Right cardiac atrium (tissue), 5 donors: Measurements from ENCODE around the gene BAHCC1. TPM values are rescaled to one million over a fixed set of nuclear protein-coding genes. Genes with fewer than 3 reads are reported as not detected.
A peak's percentile ranks its signal among the peaks of the same experiment; 100 is the strongest.

ENCODE experiments used
- ATAC-seq, 2 donors: fragments of 200-7000 bp; cut with Tn5 transposase; one replicate each; pipeline versions ENCODE4 v1.8.0 to v1.9.1; 2020; ENCODE audit warnings: moderate library complexity in 2 of 2, mild to moderate bottlenecking in 1 of 2
- DNase-seq, 3 donors: peaks; one replicate each; pipeline ENCODE4 v3.0.0-alpha.2; 2020
- H3K27ac ChIP-seq: one replicate; pipeline ENCODE4 v1.5.1; 2013; ENCODE audit warnings: mild to moderate bottlenecking, low read length, control low read depth, moderate library complexity
- H3K27me3 ChIP-seq: one replicate; pipeline ENCODE4 v1.6.1; 2013; ENCODE audit not compliant: control insufficient read depth, insufficient read depth
- H3K4me1 ChIP-seq: one replicate; pipeline ENCODE4 v1.6.1; 2013; ENCODE audit warnings: low read length; ENCODE audit not compliant: control insufficient read depth, insufficient read depth
- H3K4me3 ChIP-seq: one replicate; pipeline ENCODE4 v1.5.1; 2013; ENCODE audit warnings: low read length, control low read depth
- H3K9me3 ChIP-seq: one replicate; pipeline ENCODE4 v1.6.1; 2013; ENCODE audit warnings: low read length; ENCODE audit not compliant: control insufficient read depth
- WGBS: extraction: QIAGEN DNeasy Blood & Tissue Kit; methylation state at CpG from one replicate; pipeline ENCODE4 v1.1.7; 2013; 5-methylcytosine and 5-hydroxymethylcytosine counted together
- intact Hi-C, 4 donors: fragments of 100-400 bp; cut with DNase I; formaldehyde crosslinking; loops; one replicate each; pipeline versions ENCODE4 v1.11.0 to v1.14.0; 2022 to 2023
- polyA plus RNA-seq: library from polyadenylated mRNA; stranded (reverse); fragments of 200-250 nt; gene quantifications from one replicate; pipeline ENCODE4 v1.2.3, GENCODE V29; 2013
- total RNA-seq, 4 donors: library from RNA; stranded (reverse); fragmentation: NEBNext Ultra II Directional; extraction: Animal tissue kit (Norgen Biotek cat#: 25700); gene quantifications; one replicate each; pipeline ENCODE4 v1.2.1, GENCODE V29; 2021
- donor health status: healthy with polysubstance abuse.
- donor health status: DM: no; HTN: yes; CAD: no.
- donor health status: DM: no; HTN: no; CAD: no.
- donor health status: DM: no; HTN: yes; CAD: no; lungs with severe emphysema.
- donor health status: DM: yes; HTN: yes; CAD: no.

The BAHCC1 gene
- total and polyA plus RNA-seq, 5 donors, result 8.3 to 12.8 (median 8.7) TPM

- DNase-seq, result no peak
- no peaks in the 10 kb centered on the region for H3K9me3 ChIP-seq
- no peak overlapping the region for H3K4me3 ChIP-seq
- no peak for ATAC-seq
- 92% methylated on average over 7 of the region's 7 CpGs for WGBS
- H3K27me3 ChIP-seq, result no peaks in the 10 kb centered on the region
- intact Hi-C loops, result loop anchor here in 1 of 4 donors (10.0 kb wide), 1 partner anchor 52 kb away; no protein-coding TSS in a partner anchor
- peaks cover 8% of the 10 kb centered on the region for H3K4me1 ChIP-seq
- H3K27ac ChIP-seq, result no peak overlapping the region
Measured at GRCh38 chr17:81477173-81477572, 81.9 kb downstream of the BAHCC1 start.

GRCh38 chr17:81478119-81478518, 82.9 kb downstream of the BAHCC1 start:
- intact Hi-C loops, result loop anchor here in 1 of 4 donors (10.0 kb wide), 1 partner anchor 53 kb away; no protein-coding TSS in a partner anchor
- 92% methylated on average over 20 of the region's 20 CpGs for WGBS

GRCh38 chr17:81479175-81480071, 84.2 kb downstream of the BAHCC1 start:
- DNase-seq, result peak in 1 of 3 donors; percentile 75
- H3K9me3 ChIP-seq, result no peaks in the 10 kb centered on the region
- no peak overlapping the region for H3K27ac ChIP-seq
- intact Hi-C loops, result loop anchor here (5.0 to 10.0 kb wide), 6 partner anchors 55 to 222 kb away; partner anchors contain the start of genes BAHCC1 (in 1 of the 4) and SLC38A10 (in 1 of the 4)
- H3K4me3 ChIP-seq, result no peak overlapping the region
- H3K4me1 ChIP-seq, result peaks cover 12% of the 10 kb centered on the region
- H3K27me3 ChIP-seq, result no peaks in the 10 kb centered on the region
- no peak for ATAC-seq
- 87% methylated on average over 20 of the region's 20 CpGs for WGBS

More at GRCh38 chr17:81478119-81478518, 82.9 kb downstream of the BAHCC1 start:
- no peak overlapping the region for H3K4me3 ChIP-seq
- H3K4me1 ChIP-seq, result peaks cover 8% of the 10 kb centered on the region
- no peak for ATAC-seq
- no peak overlapping the region for H3K27ac ChIP-seq
- DNase-seq, result peak in 1 of 3 donors; percentile 48
- H3K9me3 ChIP-seq, result no peaks in the 10 kb centered on the region
- no peaks in the 10 kb centered on the region for H3K27me3 ChIP-seq

- DNase-seq (peak; percentile 69 to 76 (median 75)), ATAC-seq (peak; percentile 1 to 21)
- Histone ChIP-seq H3K4me1 (peaks cover 12% of the 10 kb centered on the region), H3K9me3 (no peaks in the 10 kb centered on the region), H3K27ac (no peak overlapping the region), H3K4me3 (no peak overlapping the region), H3K27me3 (no peaks in the 10 kb centered on the region)
- intact Hi-C loops, result loop anchor here (5.0 kb wide), 5 partner anchors 58 to 223 kb away; partner anchors contain the start of genes BAHCC1 (in 1 of the 4) and SLC38A10 (in 1 of the 4)
- 53% methylated on average over 21 of the region's 21 CpGs for WGBS
Measured at GRCh38 chr17:81480140-81481072, 85.1 kb downstream of the BAHCC1 start.

GRCh38 chr17:81481073-81481799, 86.0 kb downstream of the BAHCC1 start:
- no peak overlapping the region for H3K27ac ChIP-seq
- intact Hi-C loops, result loop anchor here (5.0 kb wide), 5 partner anchors 59 to 224 kb away; partner anchors contain the start of genes BAHCC1 (in 1 of the 4) and SLC38A10 (in 1 of the 4)
- DNase-seq (peak; percentile 84 to 94 (median 93)), ATAC-seq (peak; percentile 80 to 82)
- H3K4me3 ChIP-seq, result peak overlapping the region; percentile 50
- 7% methylated on average over 94 of the region's 94 CpGs for WGBS
- H3K27me3 ChIP-seq, result no peaks in the 10 kb centered on the region
- H3K9me3 ChIP-seq, result no peaks in the 10 kb centered on the region
- H3K4me1 ChIP-seq, result peaks cover 12% of the 10 kb centered on the region

- 73% methylated on average over 18 of the region's 18 CpGs for WGBS
- intact Hi-C loops, result loop anchor here (5.0 kb wide), 5 partner anchors 60 to 225 kb away; partner anchors contain the start of genes BAHCC1 (in 1 of the 4) and SLC38A10 (in 1 of the 4)
Measured at GRCh38 chr17:81481815-81482505, 86.7 kb downstream of the BAHCC1 start.

GRCh38 chr17:81482673-81483072, 87.4 kb downstream of the BAHCC1 start:
- Histone ChIP-seq H3K4me3 (no peak overlapping the region), H3K9me3 (no peaks in the 10 kb centered on the region), H3K27me3 (no peaks in the 10 kb centered on the region), H3K4me1 (peaks cover 12% of the 10 kb centered on the region), H3K27ac (no peak overlapping the region)
- intact Hi-C loops, result loop anchor here (5.0 kb wide), 5 partner anchors 60 to 225 kb away; partner anchors contain the start of genes BAHCC1 (in 1 of the 4) and SLC38A10 (in 1 of the 4)
- no peak for ATAC-seq
- 81% methylated on average over 11 of the region's 11 CpGs for WGBS
- DNase-seq, result peak in 1 of 3 donors; percentile 60

More at GRCh38 chr17:81481815-81482505, 86.7 kb downstream of the BAHCC1 start:
- Histone ChIP-seq H3K4me1 (peaks cover 12% of the 10 kb centered on the region), H3K4me3 (peak overlapping the region; percentile 50), H3K27me3 (no peaks in the 10 kb centered on the region), H3K9me3 (no peaks in the 10 kb centered on the region), H3K27ac (no peak overlapping the region)
- DNase-seq (peak in 1 of 3 donors; percentile 57), ATAC-seq (no peak)

GRCh38 chr17:81483085-81483861, 88.0 kb downstream of the BAHCC1 start:
- no peak for ATAC-seq
- H3K27ac ChIP-seq, result no peak overlapping the region
- H3K27me3 ChIP-seq, result no peaks in the 10 kb centered on the region
- WGBS, result 59% methylated on average over 29 of the region's 29 CpGs
- intact Hi-C loops, result loop anchor here (5.0 kb wide), 5 partner anchors 61 to 226 kb away; partner anchors contain the start of genes BAHCC1 (in 1 of the 4) and SLC38A10 (in 1 of the 4)
- H3K4me3 ChIP-seq, result no peak overlapping the region
- H3K9me3 ChIP-seq, result no peaks in the 10 kb centered on the region
- H3K4me1 ChIP-seq, result peaks cover 12% of the 10 kb centered on the region
- peak in 1 of 3 donors; percentile 73 for DNase-seq

- WGBS, result 10% methylated on average over 32 of the region's 32 CpGs
- no peaks in the 10 kb centered on the region for H3K9me3 ChIP-seq
- peak overlapping the region; percentile 9 for H3K4me3 ChIP-seq
- DNase-seq (no peak), ATAC-seq (no peak)
- intact Hi-C loops, result loop anchor here (2.0 to 5.0 kb wide), 6 partner anchors 62 to 231 kb away; partner anchors contain the start of genes BAHCC1 (in 1 of the 4) and SLC38A10 (in 1 of the 4)
- peaks cover 14% of the 10 kb centered on the region for H3K4me1 ChIP-seq
- H3K27me3 ChIP-seq, result no peaks in the 10 kb centered on the region
- no peak overlapping the region for H3K27ac ChIP-seq
Measured at GRCh38 chr17:81483862-81484194, 88.6 kb downstream of the BAHCC1 start.
